GOT3 (cell line): ENCODE data around the gene NFE2L3.

ENCODE experiments used
- DNase-seq: peaks from one replicate; lab custom pipeline; 2025; ENCODE audit warnings: mixed read lengths; lab: John Stamatoyannopoulos, UW

Gene NFE2L3

GRCh38 chr7:26199301-26200037 lies 47.5 kb downstream of the NFE2L3 start:
- no peak for DNase-seq

- DNase-seq = no peak
Observed at GRCh38 chr7:26200038-26200443, 48.0 kb downstream of the NFE2L3 start.

- DNase-seq = peak; percentile 98
Observed at GRCh38 chr7:26200444-26201246, 48.6 kb downstream of the NFE2L3 start, which contains the start of gene HNRNPA2B1. HNRNPA2B1 (minus strand) TSS chr7:26200746; CDS start chr7:26200577, 169 bp downstream.

- peak; percentile 98 for DNase-seq
Observed at GRCh38 chr7:26201247-26202018, 49.4 kb downstream of the NFE2L3 start, which contains the start of gene CBX3. CBX3 (plus strand) TSS chr7:26201745; CDS start chr7:26202999, 1,254 bp downstream.

- no peak for DNase-seq
Observed at GRCh38 chr7:26202019-26202990, 50.3 kb downstream of the NFE2L3 start.

- no peak for DNase-seq
Observed at GRCh38 chr7:26203016-26203415, 51.0 kb downstream of the NFE2L3 start.

GRCh38 chr7:26208040-26208439 lies 56.0 kb downstream of the NFE2L3 start:
- no peak for DNase-seq

- no peak for DNase-seq
Observed at GRCh38 chr7:26212921-26213718, 61.1 kb downstream of the NFE2L3 start.

- no peak for DNase-seq
Observed at GRCh38 chr7:26213807-26214515, 62.0 kb downstream of the NFE2L3 start.

GRCh38 chr7:26216049-26216448 lies 64.1 kb downstream of the NFE2L3 start:
- DNase-seq = no peak

GRCh38 chr7:26224359-26224758 lies 72.4 kb downstream of the NFE2L3 start:
- no peak for DNase-seq

- no peak for DNase-seq
Observed at GRCh38 chr7:26227987-26228386, 76.0 kb downstream of the NFE2L3 start.

- DNase-seq = no peak
Observed at GRCh38 chr7:26233902-26234511, 82.0 kb downstream of the NFE2L3 start.
